Muscle of back (tissue), 13 donors: Measurements from ENCODE around the gene UCHL1. TPM values are rescaled to one million over a fixed set of nuclear protein-coding genes. Genes with fewer than 3 reads are reported as not detected.

Experiments used
- DNase-seq, 3 donors: peaks; one replicate each; pipeline versions ENCODE4 v3.0.0 to v3.0.0-alpha.2; 2013
- long read RNA-seq, 9 donors: transcript quantifications; one replicate each; lab custom pipeline, GENCODE V29; 2026
- polyA plus RNA-seq, 10 donors: library from polyadenylated mRNA; unstranded; fragments of 120-200 nt; gene quantifications; one replicate each; pipeline ENCODE4 v1.2.1, GENCODE V29; 2013; ENCODE audit not compliant: insufficient read length in 10 of 10

Gene UCHL1
- 10 to 100 TPM; 14.6 to 28.8 (median 20.8) TPM for polyA plus RNA-seq
- long read RNA-seq, donor 1, transcript UCHL1-209 (8 exons, 1,119 nt), result major isoform, 6 of 7 reads
- long read RNA-seq, donor 1, partial matches to known transcripts, result 0 of 7 reads
- long read RNA-seq, donor 1, other reads (novel, unspliced or antisense), result 0 of 7 reads
- long read RNA-seq, donor 2, transcript UCHL1-209 (8 exons, 1,119 nt), result major isoform, 6 of 7 reads
- long read RNA-seq, donor 2, partial matches to known transcripts, result 0 of 7 reads
- long read RNA-seq, donor 2, other reads (novel, unspliced or antisense), result 0 of 7 reads
- long read RNA-seq, donor 3, result 0 reads
- long read RNA-seq, donor 4, transcript UCHL1-209 (8 exons, 1,119 nt), result major isoform, 11 of 18 reads
- long read RNA-seq, donor 4, partial matches to known transcripts, result 7 of 18 reads
- long read RNA-seq, donor 4, other reads (novel, unspliced or antisense), result 0 of 18 reads
- long read RNA-seq, donor 5, transcript UCHL1-209 (8 exons, 1,119 nt), result major isoform, 12 of 12 reads
- long read RNA-seq, donor 5, partial matches to known transcripts, result 0 of 12 reads
- long read RNA-seq, donor 5, other reads (novel, unspliced or antisense), result 0 of 12 reads
- long read RNA-seq, donor 6, transcript UCHL1-209 (8 exons, 1,119 nt), result major isoform, 9 of 27 reads
- long read RNA-seq, donor 6, partial matches to known transcripts, result 16 of 27 reads
- long read RNA-seq, donor 6, other reads (novel, unspliced or antisense), result 0 of 27 reads
- long read RNA-seq, donor 7, transcript UCHL1-209 (8 exons, 1,119 nt), result major isoform, 7 of 12 reads
- long read RNA-seq, donor 7, partial matches to known transcripts, result 5 of 12 reads
- long read RNA-seq, donor 7, other reads (novel, unspliced or antisense), result 0 of 12 reads
- long read RNA-seq, donor 8, transcript UCHL1-209 (8 exons, 1,119 nt), result major isoform, 13 of 13 reads
- long read RNA-seq, donor 8, partial matches to known transcripts, result 0 of 13 reads
- long read RNA-seq, donor 8, other reads (novel, unspliced or antisense), result 0 of 13 reads
- long read RNA-seq, donor 9, partial matches to known transcripts, result 0 of 3 reads
- long read RNA-seq, donor 9, other reads (novel, unspliced or antisense), result 0 of 3 reads

GRCh38 chr4:41256740-41257256 is at the start of gene UCHL1:
Gene UCHL1 (plus strand): TSS chr4:41256928. CDS start chr4:41256977, 49 bp downstream.
- peak; percentile 48 to 79 (median 79) for DNase-seq

GRCh38 chr4:41207291-41207831 is 49.4 kb upstream of the UCHL1 start:
- DNase-seq, result no peak

GRCh38 chr4:41209187-41209586 is 47.5 kb upstream of the UCHL1 start:
- no peak for DNase-seq

GRCh38 chr4:41209901-41210300 is 46.8 kb upstream of the UCHL1 start:
- no peak for DNase-seq

GRCh38 chr4:41211951-41212615 is 44.6 kb upstream of the UCHL1 start:
- DNase-seq, result no peak

- DNase-seq, result peak in 2 of 3 donors; percentile 56 to 82
These were observed 44.0 kb upstream of the UCHL1 start for GRCh38 chr4:41212616-41213203.

- no peak for DNase-seq
These were observed 43.0 kb upstream of the UCHL1 start for GRCh38 chr4:41213625-41214135.

- DNase-seq, result peak; percentile 98 to 99 (median 98)
These were observed 42.4 kb upstream of the UCHL1 start, which contains the start of gene APBB2 for GRCh38 chr4:41214136-41214824. Gene APBB2 (minus strand): TSS chr4:41214542. CDS start chr4:41033254, 181,288 bp downstream.

- no peak for DNase-seq
These were observed 41.9 kb upstream of the UCHL1 start for GRCh38 chr4:41214825-41215146.

GRCh38 chr4:41215155-41215554 is 41.6 kb upstream of the UCHL1 start:
- peak in 1 of 3 donors; percentile 39 for DNase-seq

GRCh38 chr4:41215969-41216293 is 40.8 kb upstream of the UCHL1 start:
- DNase-seq, result no peak

- peak; percentile 69 to 93 (median 79) for DNase-seq
These were observed 40.3 kb upstream of the UCHL1 start for GRCh38 chr4:41216294-41217019.

- peak in 1 of 3 donors; percentile 31 for DNase-seq
These were observed 39.8 kb upstream of the UCHL1 start for GRCh38 chr4:41217020-41217333.

- DNase-seq, result no peak
These were observed 39.4 kb upstream of the UCHL1 start for GRCh38 chr4:41217374-41217773.

- DNase-seq, result no peak
These were observed 38.0 kb upstream of the UCHL1 start for GRCh38 chr4:41218703-41219102.

GRCh38 chr4:41219421-41219950 is 37.2 kb upstream of the UCHL1 start:
- DNase-seq, result no peak

GRCh38 chr4:41221850-41222645 is 34.7 kb upstream of the UCHL1 start:
- no peak for DNase-seq

- DNase-seq, result no peak
These were observed 28.8 kb upstream of the UCHL1 start for GRCh38 chr4:41227902-41228301.
